ENCODE results near the gene PKN2.
A peak's percentile ranks its signal among the peaks of the same experiment; 100 is the strongest.

Gene PKN2

GRCh38 chr1:88802404-88802803, 118.3 kb downstream of the PKN2 start:
- no peak overlapping the region for H2AFZ ChIP-seq (ENCODE audit: low read length)
- no peaks in the 10 kb centered on the region for H3K4me1 ChIP-seq (ENCODE audit: insufficient read depth, low read length, poor library complexity, severe bottlenecking)
- H4K20me1 ChIP-seq (ENCODE audit: insufficient read depth, low read length, poor library complexity, severe bottlenecking), result no peaks in the 10 kb centered on the region
- no peaks in the 10 kb centered on the region for H3K27me3 ChIP-seq (ENCODE audit: insufficient read depth, low read length, poor library complexity, severe bottlenecking)
- TF ChIP-seq, protein P1, sequence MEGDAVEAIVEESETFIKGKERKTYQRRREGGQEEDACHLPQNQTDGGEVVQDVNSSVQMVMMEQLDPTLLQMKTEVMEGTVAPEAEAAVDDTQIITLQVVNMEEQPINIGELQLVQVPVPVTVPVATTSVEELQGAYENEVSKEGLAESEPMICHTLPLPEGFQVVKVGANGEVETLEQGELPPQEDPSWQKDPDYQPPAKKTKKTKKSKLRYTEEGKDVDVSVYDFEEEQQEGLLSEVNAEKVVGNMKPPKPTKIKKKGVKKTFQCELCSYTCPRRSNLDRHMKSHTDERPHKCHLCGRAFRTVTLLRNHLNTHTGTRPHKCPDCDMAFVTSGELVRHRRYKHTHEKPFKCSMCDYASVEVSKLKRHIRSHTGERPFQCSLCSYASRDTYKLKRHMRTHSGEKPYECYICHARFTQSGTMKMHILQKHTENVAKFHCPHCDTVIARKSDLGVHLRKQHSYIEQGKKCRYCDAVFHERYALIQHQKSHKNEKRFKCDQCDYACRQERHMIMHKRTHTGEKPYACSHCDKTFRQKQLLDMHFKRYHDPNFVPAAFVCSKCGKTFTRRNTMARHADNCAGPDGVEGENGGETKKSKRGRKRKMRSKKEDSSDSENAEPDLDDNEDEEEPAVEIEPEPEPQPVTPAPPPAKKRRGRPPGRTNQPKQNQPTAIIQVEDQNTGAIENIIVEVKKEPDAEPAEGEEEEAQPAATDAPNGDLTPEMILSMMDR (conservative IDR thresholded peaks at IDR 0.05; ENCODE audit: low read length), result no peak
- TF ChIP-seq EZH2phosphoT487 (IDR thresholded peaks at IDR 0.05; ENCODE audit: borderline replicate concordance), result no peak
- no peaks in the 10 kb centered on the region; the same call in 1 of the 2 replicates for H3K9me3 ChIP-seq (ENCODE audit: insufficient read depth, low read depth, low read length)
- no peak overlapping the region for H3K4me2 ChIP-seq (ENCODE audit: low read depth, low read length, poor library complexity, severe bottlenecking)
- H3K9me2 ChIP-seq (replicated peaks; ENCODE audit: low read depth, low read length), result no peaks in the 10 kb centered on the region
- peaks cover 53% of the 10 kb centered on the region for H3K36me3 ChIP-seq (ENCODE audit: insufficient read depth, low read length)
- no peak overlapping the region for H3K4me3 ChIP-seq (ENCODE audit: low read length, poor library complexity, severe bottlenecking)
- H3F3A ChIP-seq (ENCODE audit: low read depth), result no peaks in the 10 kb centered on the region; the same call in 1 of the 2 replicates
- H3K9ac ChIP-seq (ENCODE audit: low read depth, low read length, poor library complexity, severe bottlenecking), result peak overlapping the region; percentile 21
- H3K79me2 ChIP-seq (ENCODE audit: insufficient read depth, low read length), result no peaks in the 10 kb centered on the region; the same call in 1 of the 2 replicates

GRCh38 chr1:88802950-88803349, 118.9 kb downstream of the PKN2 start:
- no peak overlapping the region for H3K4me3 ChIP-seq (ENCODE audit: low read length, poor library complexity, severe bottlenecking)
- no peak overlapping the region for H3K4me2 ChIP-seq (ENCODE audit: low read depth, low read length, poor library complexity, severe bottlenecking)
- no peaks in the 10 kb centered on the region for H4K20me1 ChIP-seq (ENCODE audit: insufficient read depth, low read length, poor library complexity, severe bottlenecking)
- no peak overlapping the region for H3K9ac ChIP-seq (ENCODE audit: low read depth, low read length, poor library complexity, severe bottlenecking)
- H3F3A ChIP-seq (ENCODE audit: low read depth), result no peaks in the 10 kb centered on the region; the same call in 1 of the 2 replicates
- no peaks in the 10 kb centered on the region for H3K9me2 ChIP-seq (replicated peaks; ENCODE audit: low read depth, low read length)
- H3K36me3 ChIP-seq (ENCODE audit: insufficient read depth, low read length), result peaks cover 56% of the 10 kb centered on the region
- H2AFZ ChIP-seq (ENCODE audit: low read length), result no peak overlapping the region
- no peaks in the 10 kb centered on the region for H3K27me3 ChIP-seq (ENCODE audit: insufficient read depth, low read length, poor library complexity, severe bottlenecking)
- H3K79me2 ChIP-seq (ENCODE audit: insufficient read depth, low read length), result no peaks in the 10 kb centered on the region; the same call in 1 of the 2 replicates
- H3K9me3 ChIP-seq (ENCODE audit: insufficient read depth, low read depth, low read length), result no peaks in the 10 kb centered on the region; the same call in 1 of the 2 replicates
- TF ChIP-seq, protein P1 (conservative IDR thresholded peaks at IDR 0.05; ENCODE audit: low read length), result no peak
- no peak for TF ChIP-seq EZH2phosphoT487 (IDR thresholded peaks at IDR 0.05; ENCODE audit: borderline replicate concordance)
- H3K4me1 ChIP-seq (ENCODE audit: insufficient read depth, low read length, poor library complexity, severe bottlenecking), result no peaks in the 10 kb centered on the region

DNA sequence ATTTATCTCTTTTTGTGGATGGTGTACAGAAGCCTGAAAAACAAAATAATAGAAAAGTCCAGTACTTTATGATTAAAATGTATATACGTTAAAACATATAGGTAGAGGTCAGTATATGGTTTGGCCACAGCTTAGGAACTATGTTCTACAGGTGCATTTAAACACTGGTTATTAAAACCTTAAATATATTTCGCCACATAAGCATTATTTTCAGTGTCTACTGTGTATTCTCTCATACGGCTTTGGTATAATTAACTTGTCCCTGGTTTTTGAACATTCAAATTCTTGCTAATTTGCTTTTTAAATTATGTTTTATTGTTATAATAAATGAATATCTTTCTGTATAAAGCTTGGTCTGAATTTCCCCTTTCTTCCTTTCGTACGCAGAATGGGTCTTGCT, 119.4 kb downstream of the PKN2 start:
- Histone ChIP-seq H3F3A (ENCODE audit: low read depth) (no peaks in the 10 kb centered on the region; the same call in 1 of the 2 replicates), H3K4me3 (ENCODE audit: low read length, poor library complexity, severe bottlenecking) (no peak overlapping the region), H3K9me2 (replicated peaks; ENCODE audit: low read depth, low read length) (no peaks in the 10 kb centered on the region), H3K9ac (ENCODE audit: low read depth, low read length, poor library complexity, severe bottlenecking) (no peak overlapping the region), H3K4me2 (ENCODE audit: low read depth, low read length, poor library complexity, severe bottlenecking) (no peak overlapping the region), H3K4me1 (ENCODE audit: insufficient read depth, low read length, poor library complexity, severe bottlenecking) (no peaks in the 10 kb centered on the region), H3K9me3 (ENCODE audit: insufficient read depth, low read depth, low read length) (no peaks in the 10 kb centered on the region; the same call in 1 of the 2 replicates), H3K79me2 (ENCODE audit: insufficient read depth, low read length) (no peaks in the 10 kb centered on the region; the same call in 1 of the 2 replicates), H3K27me3 (ENCODE audit: insufficient read depth, low read length, poor library complexity, severe bottlenecking) (no peaks in the 10 kb centered on the region), H3K36me3 (ENCODE audit: insufficient read depth, low read length) (peaks cover 56% of the 10 kb centered on the region), H4K20me1 (ENCODE audit: insufficient read depth, low read length, poor library complexity, severe bottlenecking) (no peaks in the 10 kb centered on the region), H2AFZ (ENCODE audit: low read length) (no peak overlapping the region)
- TF ChIP-seq, protein P1 (conservative IDR thresholded peaks at IDR 0.05; ENCODE audit: low read length), result no peak
- TF ChIP-seq EZH2phosphoT487 (IDR thresholded peaks at IDR 0.05; ENCODE audit: borderline replicate concordance), result no peak
